MCF 10A (cell line): ENCODE data around the gene DLX3. TPM values are rescaled to one million over a fixed set of nuclear protein-coding genes. Genes with fewer than 3 reads are reported as not detected.

ENCODE experiments used
- BruUV-seq: library from RNA; stranded (reverse); fragments of 400-500 nt; replicated peaks from 2 replicates; lab custom pipeline; 2021; lab: Mats Ljungman, UMichigan
- CTCF ChIA-PET: fragments of 300-600 bp; sonication (Branson Sonifier 250); formaldehyde crosslinking; extraction: SDS; loops from one replicate; lab custom pipeline; 2021; ENCODE audit warnings: antibody characterized with exemption, inconsistent platforms; lab: Yijun Ruan, JAX
- POLR2A ChIA-PET: fragments of 300-600, 350-650 bp; sonication (Branson Sonifier 250); formaldehyde crosslinking; extraction: SDS; loops from one replicate; lab custom pipeline; 2020; ENCODE audit warnings: antibody characterized with exemption, inconsistent platforms; lab: Yijun Ruan, JAX
- DNase-seq: peaks from one replicate; pipeline ENCODE4 v3.0.0-alpha.2; 2018; ENCODE audit not compliant: unreplicated experiment
- H3K27ac Mint-ChIP-seq: one replicate; pipeline ENCODE4 v1.8.0; 2022; ENCODE audit warnings: mild to moderate bottlenecking, low read depth, mixed read lengths; ENCODE audit not compliant: unreplicated experiment
- H3K27me3 Mint-ChIP-seq: one replicate; pipeline ENCODE4 v1.8.0; 2022; ENCODE audit warnings: mixed read lengths; ENCODE audit not compliant: insufficient read depth, unreplicated experiment
- H3K36me3 Mint-ChIP-seq: one replicate; pipeline ENCODE4 v1.8.0; 2022; ENCODE audit warnings: mild to moderate bottlenecking, moderate library complexity, mixed read lengths; ENCODE audit not compliant: insufficient read depth, unreplicated experiment
- H3K4me1 Mint-ChIP-seq: one replicate; pipeline ENCODE4 v1.8.0; 2022; ENCODE audit warnings: mixed read lengths; ENCODE audit not compliant: insufficient read depth, unreplicated experiment
- H3K4me3 Mint-ChIP-seq: one replicate; pipeline ENCODE4 v1.8.0; 2022; ENCODE audit warnings: mild to moderate bottlenecking, moderate library complexity, mixed read lengths; ENCODE audit not compliant: unreplicated experiment
- H3K9me3 Mint-ChIP-seq: one replicate; pipeline ENCODE4 v1.8.0; 2022; ENCODE audit warnings: mixed read lengths; ENCODE audit not compliant: unreplicated experiment
- CTCF ChIP-seq: fragments of 200-600 bp; IDR thresholded peaks from one replicate; pipeline ENCODE4 v1.8.0; 2022; ENCODE audit warnings: antibody characterized with exemption, mild to moderate bottlenecking; ENCODE audit not compliant: unreplicated experiment
- intact Hi-C: fragments of 100-400 bp; cut with micrococcal nuclease; formaldehyde crosslinking; loops from 2 replicates; pipeline ENCODE4 v1.14.1; 2022
- total RNA-seq: library from RNA; stranded (reverse); gene quantifications from 2 replicates; pipeline ENCODE4 v1.2.3, GENCODE V29; 2022

DLX3 gene
- total RNA-seq, 1 experiment from 2014 or later = not detected

GRCh38 chr17:49972486-49973270 is 22.3 kb downstream of the DLX3 start:
- ChIA-PET POLR2A (interaction anchor here (0.6 to 1.7 kb wide), 2 partner anchors 11 to 24 kb away, joined by 3 to 8 read pairs; no protein-coding TSS in a partner anchor), CTCF (interaction anchor here (0.7 to 1.4 kb wide), 5 partner anchors 15 to 115 kb away, joined by 3 to 6 read pairs (median 4); no protein-coding TSS in a partner anchor)
- BruUV-seq = no TSS peak
- no peak for DNase-seq
- Mint-ChIP-seq H3K9me3 (no peaks in the 10 kb centered on the region), H3K4me3 (no peak overlapping the region), H3K27me3 (peaks cover 44% of the 10 kb centered on the region), H3K36me3 (no peaks in the 10 kb centered on the region), H3K4me1 (peaks cover 7% of the 10 kb centered on the region), H3K27ac (no peak overlapping the region)
- no peak for TF ChIP-seq CTCF
- intact Hi-C loops = no loop called here

GRCh38 chr17:49971848-49972485 is 23.1 kb downstream of the DLX3 start:
- no peak for TF ChIP-seq CTCF
- DNase-seq = no peak
- H3K4me3 Mint-ChIP-seq = no peak overlapping the region
- peaks cover 51% of the 10 kb centered on the region for H3K27me3 Mint-ChIP-seq
- H3K36me3 Mint-ChIP-seq = no peaks in the 10 kb centered on the region
- no TSS peak for BruUV-seq
- H3K9me3 Mint-ChIP-seq = no peaks in the 10 kb centered on the region
- POLR2A ChIA-PET = no interaction called here
- CTCF ChIA-PET = interaction anchor here (0.5 to 1.4 kb wide), 3 partner anchors 20 to 116 kb away, joined by 3 to 6 read pairs (median 4); no protein-coding TSS in a partner anchor
- H3K4me1 Mint-ChIP-seq = peaks cover 6% of the 10 kb centered on the region
- intact Hi-C loops = no loop called here
- H3K27ac Mint-ChIP-seq = no peak overlapping the region

GRCh38 chr17:49971199-49971847 is 23.7 kb downstream of the DLX3 start:
- intact Hi-C loops = no loop called here
- Mint-ChIP-seq H3K27me3 (peaks cover 58% of the 10 kb centered on the region), H3K9me3 (no peaks in the 10 kb centered on the region), H3K4me1 (peaks cover 6% of the 10 kb centered on the region), H3K27ac (no peak overlapping the region), H3K4me3 (no peak overlapping the region), H3K36me3 (no peaks in the 10 kb centered on the region)
- DNase-seq = no peak
- ChIA-PET CTCF (interaction anchor here (0.5 to 1.5 kb wide), 3 partner anchors 20 to 27 kb away, joined by 3 to 4 read pairs (median 3); no protein-coding TSS in a partner anchor), POLR2A (interaction anchor here (0.7 to 0.8 kb wide), 2 partner anchors 7 to 8 kb away, joined by 3 to 5 read pairs; no protein-coding TSS in a partner anchor)
- TF ChIP-seq CTCF = no peak
- no TSS peak for BruUV-seq
